ENCODE measurements around the gene CFAP221.

The CFAP221 gene

DNA sequence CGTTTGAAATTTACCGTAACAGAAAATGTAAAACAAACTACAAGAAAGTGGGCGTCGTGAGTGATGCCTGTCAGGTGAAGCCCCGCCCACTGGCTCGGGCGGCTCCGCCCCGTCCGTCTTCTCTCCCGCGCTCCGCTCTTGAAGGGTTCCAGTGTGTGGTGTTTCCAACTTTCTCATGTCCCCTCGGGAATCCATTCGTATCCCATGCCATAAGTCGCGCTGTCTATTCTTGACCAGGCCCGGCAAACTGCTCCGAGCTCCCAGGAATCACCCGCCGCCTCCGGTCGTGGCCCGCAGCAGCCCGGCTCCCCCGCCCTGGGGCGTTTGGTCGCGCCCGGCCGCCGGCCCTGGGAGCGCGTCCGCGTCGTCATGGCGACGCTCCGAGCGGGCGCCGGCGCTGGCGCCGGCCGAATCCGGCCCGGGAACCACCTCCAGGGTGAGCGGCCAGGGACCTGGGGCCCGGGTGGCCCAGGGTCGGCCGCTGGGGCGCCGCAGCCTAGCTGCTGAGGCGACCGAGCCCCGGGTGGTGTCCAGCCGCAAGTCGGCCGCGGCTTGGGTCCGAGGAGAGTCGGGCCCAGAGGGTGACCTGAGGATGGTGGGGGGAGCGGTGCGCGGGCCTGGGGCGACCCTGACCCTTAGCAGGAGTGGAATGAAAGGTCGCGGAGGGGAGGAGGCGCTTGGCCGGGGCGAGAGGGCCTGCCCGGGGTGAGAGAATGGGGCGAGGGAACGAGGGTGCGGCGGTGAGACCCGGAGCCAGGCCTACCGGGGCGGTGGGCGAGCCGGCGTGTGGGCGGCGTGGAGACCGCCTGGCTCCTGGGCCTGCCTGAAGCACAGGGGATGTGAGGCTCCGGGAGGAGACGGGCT lies at the start of gene CFAP221:
TSS of gene CFAP221 (plus strand) at position 375 of the 864 bp plus-strand sequence. CDS start 1,683 bp downstream, outside the sequence.
- no peak for FAIRE-seq

GRCh38 chr2:119495948-119496347 lies 48.3 kb upstream of the CFAP221 start:
- FAIRE-seq, result peak; percentile 74

- no peak for FAIRE-seq
Observed at GRCh38 chr2:119496682-119497081, 47.6 kb upstream of the CFAP221 start.

- FAIRE-seq, result no peak
Observed at GRCh38 chr2:119508756-119509155, 35.5 kb upstream of the CFAP221 start.

DNA sequence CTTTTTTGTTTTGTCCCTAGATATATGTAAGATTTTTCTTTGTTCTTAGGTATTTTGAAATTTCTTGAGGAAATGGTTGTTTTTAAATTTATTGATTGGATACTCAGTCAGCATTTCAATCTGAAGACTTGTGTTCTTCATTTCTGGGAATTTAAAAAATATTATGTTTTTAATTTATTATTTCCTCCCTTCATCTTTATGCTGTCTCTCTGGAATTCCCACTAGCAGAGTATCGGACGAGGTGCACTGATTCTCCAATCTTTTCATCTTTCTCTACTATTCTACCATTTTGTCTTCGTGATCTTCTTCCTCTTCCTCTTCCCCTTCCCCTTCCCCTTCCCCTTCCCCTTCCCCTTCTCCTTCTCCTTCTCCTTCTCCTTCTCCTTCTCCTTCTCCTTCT lies 32.3 kb upstream of the CFAP221 start:
- FAIRE-seq, result peak; percentile 70

DNA sequence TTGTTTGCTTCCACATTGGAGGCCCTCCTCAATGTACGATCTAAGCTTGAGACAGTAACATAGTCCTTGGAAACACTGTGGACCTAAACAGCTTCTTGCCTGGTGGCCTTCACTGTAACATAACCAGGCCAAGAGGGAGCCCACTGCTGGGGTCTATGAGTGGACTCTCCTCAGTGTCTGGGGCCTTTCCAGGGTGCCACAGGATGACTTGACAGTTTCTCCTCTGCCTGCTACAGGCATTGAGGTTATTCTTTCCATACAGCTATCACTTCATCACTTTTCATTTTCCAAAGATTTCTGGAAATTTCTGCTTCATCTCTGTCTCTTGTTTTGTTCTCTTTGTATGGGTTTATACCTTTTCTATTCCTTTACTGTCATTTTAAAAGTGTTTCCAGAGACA lies 31.3 kb upstream of the CFAP221 start:
- no peak for FAIRE-seq

GRCh38 chr2:119513832-119514231 lies 30.4 kb upstream of the CFAP221 start:
- no peak for FAIRE-seq

- no peak for FAIRE-seq
Observed at GRCh38 chr2:119516121-119516520, 28.1 kb upstream of the CFAP221 start.

GRCh38 chr2:119517433-119517832 lies 26.8 kb upstream of the CFAP221 start:
- FAIRE-seq, result no peak

DNA sequence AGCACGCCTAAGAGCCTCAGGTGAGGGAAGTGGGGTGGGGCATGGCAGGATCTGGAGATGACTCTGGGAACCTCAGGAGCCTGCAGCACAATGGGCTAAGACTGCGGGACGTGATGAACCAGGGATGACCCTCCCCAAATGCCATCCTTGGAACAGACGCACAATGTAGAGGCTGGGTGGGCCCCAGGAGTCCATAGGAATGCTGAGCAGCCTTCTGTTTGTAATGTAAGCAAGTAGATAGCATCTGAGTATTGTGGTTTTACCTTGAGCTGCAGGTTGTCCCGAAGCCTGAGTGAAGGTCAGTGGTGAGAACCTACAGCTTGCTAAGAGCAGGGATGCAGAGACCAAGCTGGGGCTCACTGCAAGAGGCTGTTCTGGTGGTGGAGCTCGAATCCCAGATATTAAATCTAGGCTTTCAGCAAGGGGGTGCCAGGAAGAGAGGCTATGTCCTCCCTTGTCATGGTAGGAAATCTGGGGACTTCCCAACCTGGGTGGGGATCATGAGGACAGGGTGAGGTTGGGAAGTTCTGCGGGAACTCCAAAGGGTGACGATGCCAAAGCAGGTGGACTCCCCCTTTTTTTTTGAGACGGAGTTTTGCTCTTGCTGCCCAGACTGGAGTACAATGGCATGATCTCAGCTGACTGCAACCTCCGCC lies 25.7 kb upstream of the CFAP221 start:
- FAIRE-seq, result no peak

DNA sequence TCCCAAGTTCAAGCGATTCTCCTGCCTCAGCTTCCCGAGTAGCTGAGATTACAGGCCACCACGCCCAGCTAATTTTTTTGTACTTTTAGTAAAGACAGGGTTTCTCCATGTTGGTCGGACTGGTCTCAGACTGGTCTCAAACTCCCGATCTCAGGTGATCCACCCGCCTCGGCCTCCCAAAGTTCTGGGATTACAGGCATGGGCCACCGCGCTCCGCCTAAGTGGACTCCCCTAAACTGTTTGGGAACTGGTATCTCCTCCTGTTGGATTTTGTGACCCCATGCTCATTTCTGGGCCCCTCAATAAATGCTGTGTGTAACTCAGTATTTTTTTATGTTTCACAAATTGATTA lies 25.2 kb upstream of the CFAP221 start:
- no peak for FAIRE-seq

GRCh38 chr2:119520696-119521432 lies 23.4 kb upstream of the CFAP221 start:
- FAIRE-seq, result peak; percentile 30

DNA sequence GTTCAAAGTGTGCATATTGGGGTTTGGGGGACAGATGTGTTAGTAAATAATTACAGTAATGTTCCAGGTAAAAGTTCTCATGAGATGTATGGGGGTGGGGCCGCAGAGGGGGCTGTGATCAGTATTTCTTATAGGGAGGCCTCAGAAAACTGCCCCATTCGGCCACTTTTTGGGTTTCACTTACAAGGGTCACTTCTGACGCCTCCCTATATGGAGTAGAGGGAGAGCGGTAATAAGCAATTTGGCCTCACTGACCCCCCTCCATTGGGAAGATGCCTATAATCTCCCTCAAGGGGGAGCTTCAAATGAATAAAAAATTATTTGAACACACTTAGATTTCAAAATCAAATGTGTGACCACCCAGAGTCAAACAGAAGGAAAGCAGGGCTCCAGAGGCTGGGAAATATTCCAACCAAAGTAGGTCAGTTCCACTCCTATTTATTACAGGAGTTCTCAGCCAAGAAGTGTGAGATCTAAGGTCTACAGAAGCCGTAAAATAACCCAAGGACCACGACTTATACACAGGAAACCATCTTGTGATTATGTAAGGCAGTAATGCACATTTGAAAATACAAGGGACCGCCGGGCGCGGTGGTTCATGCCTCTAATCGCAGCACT lies 22.7 kb upstream of the CFAP221 start:
- FAIRE-seq, result no peak

DNA sequence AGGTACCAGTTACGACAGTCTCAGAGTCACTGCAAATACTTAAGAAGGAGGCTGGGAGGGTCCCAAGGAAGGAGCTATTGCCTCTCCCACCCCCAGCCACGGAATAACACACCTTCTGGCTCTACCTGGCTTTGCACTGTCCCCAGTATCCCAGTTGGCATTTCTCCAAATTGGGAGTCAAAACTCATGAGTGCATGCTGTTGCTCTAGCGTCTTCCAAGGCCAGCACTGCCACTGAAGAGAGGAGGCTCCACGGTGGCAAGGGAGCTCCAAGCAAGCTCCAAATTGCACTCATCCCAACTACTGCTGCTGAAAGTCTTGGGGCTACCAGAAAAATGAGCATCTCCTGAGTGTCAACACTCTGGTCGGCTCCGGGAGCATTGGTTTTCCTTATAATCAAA lies 21.6 kb upstream of the CFAP221 start:
- no peak for FAIRE-seq

DNA sequence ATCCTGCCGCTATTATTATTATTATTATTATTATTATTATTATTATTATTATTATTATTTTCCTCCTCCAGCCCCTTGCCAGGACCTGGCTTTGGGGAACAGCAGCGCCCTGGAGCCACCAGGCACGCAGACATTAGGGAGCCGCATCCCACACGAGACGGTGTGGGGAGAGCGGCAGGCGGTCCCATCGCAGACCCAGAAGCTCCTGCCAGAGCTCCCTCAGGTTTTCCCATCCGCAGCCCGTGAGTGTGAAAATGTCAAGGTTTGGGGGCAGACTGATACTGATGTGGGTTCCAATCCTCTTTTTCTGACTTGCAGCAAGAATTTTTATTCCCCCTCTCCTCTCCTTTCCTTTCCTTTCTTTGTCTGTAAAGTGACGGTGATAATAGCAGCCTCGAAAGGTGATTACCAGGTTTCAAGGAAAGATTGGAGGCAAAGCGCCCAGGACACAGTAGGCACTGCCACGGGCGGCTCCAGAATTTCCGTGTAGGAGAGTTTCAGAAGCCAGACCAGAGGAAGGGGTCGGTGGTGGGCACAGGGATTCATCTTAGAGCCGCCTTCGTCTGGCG lies 20.8 kb upstream of the CFAP221 start:
- FAIRE-seq, result no peak

- no peak for FAIRE-seq
Observed at GRCh38 chr2:119523952-119524694, 20.1 kb upstream of the CFAP221 start, which contains the start of gene SCTR. SCTR (minus strand) TSS chr2:119524483; CDS start chr2:119524226, 257 bp downstream.

DNA sequence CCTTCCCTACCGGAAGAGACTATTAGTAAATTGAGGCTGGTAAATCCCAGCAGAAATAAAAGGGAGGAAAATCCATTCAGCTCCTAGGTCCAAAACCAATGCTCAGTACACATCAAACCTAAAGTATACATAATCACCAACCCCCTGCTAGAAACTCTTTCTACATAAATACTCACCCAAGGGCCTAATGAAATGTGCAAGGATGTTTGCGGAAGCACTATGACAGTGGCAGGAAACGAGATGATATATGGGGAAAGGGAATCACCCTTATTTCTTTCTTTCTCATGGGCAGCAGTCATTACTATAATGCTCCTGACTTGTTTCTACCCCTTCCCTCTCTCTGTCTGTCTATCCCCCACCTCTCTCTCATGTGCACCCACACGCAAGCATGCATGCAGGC lies 18.6 kb upstream of the CFAP221 start:
- no peak for FAIRE-seq

- no peak for FAIRE-seq
Observed at GRCh38 chr2:119527999-119528398, 16.2 kb upstream of the CFAP221 start.

DNA sequence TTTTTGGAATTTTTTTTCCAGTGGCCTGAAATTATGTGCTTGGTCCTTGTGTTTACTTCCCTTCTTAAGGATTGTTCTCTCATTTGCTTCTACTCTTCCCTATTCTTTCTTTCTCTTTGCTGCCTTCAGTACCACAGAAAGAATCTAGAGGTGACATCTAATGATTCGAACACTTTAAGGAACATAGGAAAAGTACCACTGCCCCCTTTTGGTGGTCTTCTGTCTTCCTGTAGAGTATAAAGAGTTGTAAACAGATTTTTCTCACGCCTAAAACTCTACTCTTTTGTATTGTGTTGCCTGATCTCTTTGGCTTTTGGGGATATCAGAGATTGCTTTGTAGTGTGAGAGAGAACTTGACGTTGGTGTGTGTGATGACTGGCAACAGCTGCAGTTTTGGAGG lies 13.0 kb upstream of the CFAP221 start:
- no peak for FAIRE-seq

- FAIRE-seq, result no peak
Observed at GRCh38 chr2:119533560-119533959, 10.7 kb upstream of the CFAP221 start.

GRCh38 chr2:119536211-119536610 lies 8.0 kb upstream of the CFAP221 start:
- FAIRE-seq, result peak; percentile 45

DNA sequence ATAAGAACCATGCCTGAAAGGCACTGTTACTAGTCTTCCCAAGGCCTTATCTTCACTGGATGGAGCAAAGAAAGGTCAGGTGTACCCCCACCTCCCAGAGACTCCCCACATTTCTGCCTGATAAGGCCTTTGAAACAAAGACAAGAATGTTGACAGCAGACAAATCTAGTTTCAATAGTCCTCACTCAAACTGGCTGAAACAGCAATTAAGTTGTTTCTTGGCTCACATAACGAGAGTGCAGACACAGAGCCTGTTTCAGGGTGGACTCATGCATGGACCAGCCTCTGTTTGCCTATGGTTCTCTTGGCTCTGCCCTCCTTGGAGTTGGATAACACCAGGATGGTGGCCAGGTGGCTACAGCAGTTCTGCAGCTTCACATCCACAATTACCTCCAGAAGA lies 7.5 kb upstream of the CFAP221 start:
- no peak for FAIRE-seq
